Esophagus squamous epithelium (tissue), 5 donors: Measurements from ENCODE around the gene CCDC160. TPM values are rescaled to one million over a fixed set of nuclear protein-coding genes. Genes with fewer than 3 reads are reported as not detected.
A peak's percentile ranks its signal among the peaks of the same experiment; 100 is the strongest.
"Not testable (repeated sequence)": the region's sequence is repeated elsewhere in the genome, so short reads cannot be mapped to it uniquely, and the experiment has no call there.

Experiments
- DNase-seq: peaks from one replicate; lab custom pipeline; 2025; lab: John Stamatoyannopoulos, UW
- H3K27ac ChIP-seq, 4 donors: fragments of 200-600 bp; sonication (generic); one replicate each; pipeline ENCODE4 v1.5.1; 2016 to 2019; ENCODE audit warnings: mild to moderate bottlenecking in 1 of 4
- H3K27me3 ChIP-seq, 4 donors: fragments of 200-600 bp; sonication (generic); 1 replicate in 3 of 4; 2 replicates in 1 of 4; pipeline versions ENCODE4 v1.5.1 to v1.6.0; 2017 to 2021; ENCODE audit warnings: antibody characterized with exemption in 1 of 4
- H3K36me3 ChIP-seq, 3 donors: fragments of 200-600 bp; sonication (generic); one replicate each; pipeline ENCODE4 v1.5.1; 2016 to 2019
- H3K4me1 ChIP-seq, 3 donors: fragments of 200-600 bp; sonication (generic); one replicate each; pipeline ENCODE4 v1.5.1; 2017 to 2019
- H3K4me3 ChIP-seq, 4 donors: fragments of 200-600 bp; sonication (generic); 1 replicate in 3 of 4; 2 replicates in 1 of 4; pipeline ENCODE4 v1.5.1; 2016 to 2019; ENCODE audit warnings: mild to moderate bottlenecking in 2 of 4, moderate library complexity in 1 of 4
- H3K9me3 ChIP-seq, 3 donors: fragments of 200-600 bp; sonication (generic); one replicate each; pipeline ENCODE4 v1.5.1; 2016 to 2019
- POLR2A ChIP-seq, 4 donors: fragments of 450-650 bp; IDR thresholded peaks; one replicate each; pipeline ENCODE4 v1.6.1; 2017; ENCODE audit warnings: antibody characterized with exemption in 4 of 4, mild to moderate bottlenecking in 4 of 4, moderate library complexity in 3 of 4
- WGBS, 2 donors: methylation state at CpG; one replicate each; pipeline ENCODE4 v1.1.5; 2018; 5-methylcytosine and 5-hydroxymethylcytosine counted together
- intact Hi-C: fragments of 100-400 bp; cut with DNase I; formaldehyde crosslinking; loops from one replicate; pipeline ENCODE4 v1.15.0; 2022
- total RNA-seq, 4 donors: library from RNA; depleted of rRNA; stranded (reverse); fragments of >200 nt; gene quantifications; one replicate each; pipeline ENCODE4 v1.1.0, GENCODE V29; 2016
- TF ChIP-seq, protein P1 (sequence below), 6 experiments: fragments of 450-650 bp in 4 of 6; fragments of 200-600 bp in 2 of 6; sonication (generic) in 2 of 6; IDR thresholded peaks; one replicate each; pipeline ENCODE4 v1.5.1; 2016 to 2019; ENCODE audit warnings: antibody characterized with exemption in 6 of 6, mild to moderate bottlenecking in 4 of 6, moderate library complexity in 4 of 6
- donor health status: DM: yes; HTN: yes; CAD: no.

CCDC160 gene
- total RNA-seq, 4 donors from 2014 or later: 0.19 to 1.3 (median 0.99) TPM; not detected in 1

DNA sequence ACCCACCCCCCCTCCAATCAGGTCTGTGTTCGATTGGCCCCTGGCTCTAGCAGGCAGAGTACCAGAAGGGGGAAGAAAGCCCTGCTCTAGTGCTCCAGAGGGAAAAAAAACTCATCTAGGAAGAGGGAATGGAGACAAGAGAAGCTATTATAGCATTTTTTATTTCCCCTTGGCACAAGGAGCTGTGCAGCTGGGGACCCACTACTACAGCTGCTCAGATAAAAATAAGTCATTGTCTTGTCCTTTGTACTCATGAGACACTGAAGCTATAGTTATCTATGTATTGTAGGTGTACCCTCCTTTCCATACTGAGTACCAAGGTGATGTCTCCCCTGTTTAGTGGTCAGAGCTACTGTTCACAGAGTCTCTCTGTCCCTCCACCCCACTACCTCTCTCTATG lies 14.3 kb downstream of the CCDC160 start:
- DNase-seq: no peak
- H3K9me3 ChIP-seq: no peaks in the 10 kb centered on the region
- no peaks in the 10 kb centered on the region for H3K36me3 ChIP-seq
- H3K27ac ChIP-seq: no peak overlapping the region
- no peak overlapping the region for H3K4me3 ChIP-seq
- peaks cover 0 to 9% (median 0%) of the 10 kb centered on the region in 3 donors for H3K4me1 ChIP-seq
- intact Hi-C loops: no loop called here
- WGBS, 2 donors: 0 to 29% methylated on average over 1 of the region's 1 CpG
- TF ChIP-seq, protein P1, sequence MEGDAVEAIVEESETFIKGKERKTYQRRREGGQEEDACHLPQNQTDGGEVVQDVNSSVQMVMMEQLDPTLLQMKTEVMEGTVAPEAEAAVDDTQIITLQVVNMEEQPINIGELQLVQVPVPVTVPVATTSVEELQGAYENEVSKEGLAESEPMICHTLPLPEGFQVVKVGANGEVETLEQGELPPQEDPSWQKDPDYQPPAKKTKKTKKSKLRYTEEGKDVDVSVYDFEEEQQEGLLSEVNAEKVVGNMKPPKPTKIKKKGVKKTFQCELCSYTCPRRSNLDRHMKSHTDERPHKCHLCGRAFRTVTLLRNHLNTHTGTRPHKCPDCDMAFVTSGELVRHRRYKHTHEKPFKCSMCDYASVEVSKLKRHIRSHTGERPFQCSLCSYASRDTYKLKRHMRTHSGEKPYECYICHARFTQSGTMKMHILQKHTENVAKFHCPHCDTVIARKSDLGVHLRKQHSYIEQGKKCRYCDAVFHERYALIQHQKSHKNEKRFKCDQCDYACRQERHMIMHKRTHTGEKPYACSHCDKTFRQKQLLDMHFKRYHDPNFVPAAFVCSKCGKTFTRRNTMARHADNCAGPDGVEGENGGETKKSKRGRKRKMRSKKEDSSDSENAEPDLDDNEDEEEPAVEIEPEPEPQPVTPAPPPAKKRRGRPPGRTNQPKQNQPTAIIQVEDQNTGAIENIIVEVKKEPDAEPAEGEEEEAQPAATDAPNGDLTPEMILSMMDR (IDR thresholded peaks at IDR 0.05): no peak
- TF ChIP-seq POLR2A (IDR thresholded peaks at IDR 0.05): no peak
- no peaks in the 10 kb centered on the region for H3K27me3 ChIP-seq

DNA sequence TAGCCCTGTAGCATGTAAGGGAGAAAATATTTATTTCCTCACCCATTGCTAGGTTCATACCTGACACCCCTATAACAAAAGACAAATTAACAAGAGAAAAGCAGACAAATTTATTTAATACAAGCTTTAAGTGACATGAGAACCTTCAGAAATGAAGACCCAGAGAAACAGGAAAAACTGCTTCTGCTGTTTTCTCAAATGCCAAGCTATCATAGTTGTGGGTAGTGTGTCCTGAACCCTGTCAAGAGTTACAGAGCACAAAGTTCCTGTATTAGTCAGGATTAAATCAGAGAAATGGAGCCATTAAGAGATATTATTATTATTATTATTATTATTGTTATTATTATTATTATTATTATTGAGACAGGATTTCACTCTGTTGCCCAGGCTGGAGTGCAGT lies 17.5 kb downstream of the CCDC160 start:
- peak overlapping the region in 2 of 4 donors; percentile 41 to 60 for H3K27ac ChIP-seq

DNA sequence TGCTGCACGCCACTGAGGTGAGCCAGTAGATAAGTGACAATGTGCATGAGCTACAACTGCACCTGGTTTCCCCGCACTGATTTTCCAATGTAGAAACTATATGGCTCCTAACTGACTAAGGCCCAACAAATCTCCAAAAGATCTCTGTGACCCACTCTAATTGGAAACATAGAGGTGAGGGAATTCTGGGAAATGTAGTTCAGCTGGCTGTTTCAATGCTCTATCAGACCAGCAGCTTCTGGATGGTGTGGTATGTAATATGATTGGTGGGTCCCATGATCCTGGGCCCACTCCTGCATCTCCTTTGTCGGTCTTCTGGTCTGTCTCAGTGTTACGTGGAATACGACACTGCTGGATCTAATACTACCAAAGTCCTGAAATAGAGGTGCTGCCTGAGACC lies 18.6 kb downstream of the CCDC160 start:
- no peak for TF ChIP-seq POLR2A (IDR thresholded peaks at IDR 0.05)
- TF ChIP-seq, protein P1 (IDR thresholded peaks at IDR 0.05): no peak
- peaks cover 0 to 9% (median 0%) of the 10 kb centered on the region in 3 donors for H3K4me1 ChIP-seq
- no peak for DNase-seq
- H3K9me3 ChIP-seq: no peaks in the 10 kb centered on the region
- no peaks in the 10 kb centered on the region for H3K27me3 ChIP-seq
- no peaks in the 10 kb centered on the region for H3K36me3 ChIP-seq
- no peak overlapping the region for H3K27ac ChIP-seq
- intact Hi-C loops: no loop called here
- 77 to 92% methylated on average over 2 to 5 of the region's 5 CpGs for WGBS, 2 donors
- no peak overlapping the region for H3K4me3 ChIP-seq

More for the DNA sequence above, 17.5 kb downstream of the CCDC160 start:
- Histone ChIP-seq H3K36me3 (no peaks in the 10 kb centered on the region), H3K4me1 (peaks cover 0 to 9% (median 0%) of the 10 kb centered on the region in 3 donors), H3K4me3 (no peak overlapping the region), H3K9me3 (no peaks in the 10 kb centered on the region), H3K27me3 (no peaks in the 10 kb centered on the region)
- TF ChIP-seq POLR2A (IDR thresholded peaks at IDR 0.05): no peak
- TF ChIP-seq, protein P1 (IDR thresholded peaks at IDR 0.05): no peak
- intact Hi-C loops: no loop called here
- DNase-seq: no peak

DNA sequence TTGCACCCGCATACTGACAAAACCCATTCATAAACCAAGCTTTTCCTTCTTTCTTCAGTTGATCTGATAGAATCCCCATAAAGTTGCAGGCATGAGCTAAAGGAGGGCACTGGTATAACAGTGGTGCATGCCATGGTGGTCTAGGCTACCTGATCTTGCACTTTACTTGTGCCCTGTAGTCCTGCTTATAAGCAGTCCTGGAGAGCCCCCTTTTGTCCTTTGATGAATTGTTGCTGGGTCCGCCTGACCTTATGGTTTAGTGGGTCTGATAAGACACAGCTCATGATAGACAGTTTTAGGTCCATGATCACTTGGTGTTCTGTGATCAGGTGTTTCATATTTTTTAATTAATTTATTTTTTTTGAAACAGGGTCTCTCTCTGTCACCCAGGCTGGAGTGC lies 19.7 kb downstream of the CCDC160 start:
- Histone ChIP-seq H3K27me3 (no peaks in the 10 kb centered on the region), H3K4me3 (no peak overlapping the region), H3K9me3 (no peaks in the 10 kb centered on the region), H3K36me3 (no peaks in the 10 kb centered on the region), H3K4me1 (peaks cover 0 to 9% (median 0%) of the 10 kb centered on the region in 3 donors), H3K27ac (no peak overlapping the region)
- WGBS, 2 donors: 93 to 94% methylated on average over 2 of the region's 2 CpGs
- no peak for DNase-seq
- intact Hi-C loops: no loop called here
- TF ChIP-seq, protein P1 (IDR thresholded peaks at IDR 0.05): no peak
- no peak for TF ChIP-seq POLR2A (IDR thresholded peaks at IDR 0.05)

DNA sequence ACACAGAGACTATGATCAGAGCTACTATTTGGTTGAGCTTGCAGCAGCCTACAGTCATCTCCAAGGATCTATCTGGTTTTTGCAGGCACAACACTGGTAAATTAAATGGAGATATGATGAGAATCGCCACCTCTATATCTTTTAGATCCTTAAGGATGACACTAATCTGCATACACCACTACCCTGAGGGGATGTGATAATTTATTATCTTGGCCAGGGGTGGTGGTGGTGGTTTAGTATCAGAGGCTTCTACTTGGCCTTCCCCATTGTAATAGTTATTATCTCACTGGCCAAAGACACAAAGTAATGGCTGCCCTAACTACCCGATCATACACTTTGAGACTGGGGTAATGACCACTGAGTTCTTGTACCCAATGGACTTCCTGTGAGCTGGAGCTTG lies 21.2 kb downstream of the CCDC160 start:
- DNase-seq: no peak
- Histone ChIP-seq H3K4me3 (no peak overlapping the region), H3K4me1 (peaks cover 0 to 9% (median 0%) of the 10 kb centered on the region in 3 donors), H3K27me3 (no peaks in the 10 kb centered on the region), H3K9me3 (no peaks in the 10 kb centered on the region), H3K36me3 (no peaks in the 10 kb centered on the region), H3K27ac (no peak overlapping the region)
- 80 to 89% methylated on average over 1 to 2 of the region's 2 CpGs for WGBS, 2 donors
- no peak for TF ChIP-seq POLR2A (IDR thresholded peaks at IDR 0.05)
- TF ChIP-seq, protein P1 (IDR thresholded peaks at IDR 0.05): no peak
- intact Hi-C loops: no loop called here

DNA sequence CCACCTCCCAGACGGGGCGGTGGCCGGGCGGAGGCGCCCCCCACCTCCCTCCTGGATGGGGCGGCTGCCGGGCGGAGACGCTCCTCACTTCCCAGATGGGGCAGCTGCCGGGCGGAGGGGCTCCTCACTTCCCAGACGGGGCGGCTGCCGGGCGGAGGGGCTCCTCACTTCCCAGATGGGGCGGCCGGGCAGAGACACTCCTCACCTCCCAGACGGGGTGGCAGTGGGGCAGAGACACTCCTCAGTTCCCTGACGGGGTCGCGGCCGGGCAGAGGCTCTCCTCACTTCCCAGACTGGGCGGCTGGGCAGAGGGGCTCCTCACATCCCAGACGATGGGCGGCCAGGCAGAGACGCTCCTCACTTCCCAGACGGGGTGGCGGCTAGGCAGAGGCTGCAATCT lies 49.0 kb downstream of the CCDC160 start:
- no CpG with 5 or more reads among the region's 28 CpGs for WGBS, 2 donors
- DNase-seq, H3K9me3 ChIP-seq, H3K27ac ChIP-seq, H3K4me1 ChIP-seq, intact Hi-C loops, H3K27me3 ChIP-seq, H3K36me3 ChIP-seq, H3K4me3 ChIP-seq: not testable (repeated sequence)
